ENCODE results near the gene IL17C. TPM values are rescaled to one million over a fixed set of nuclear protein-coding genes. Genes with fewer than 3 reads are reported as not detected.

IL17C gene
- total and polyA plus RNA-seq, 10 of the 15 experiments (the other 5 are each of a cell fraction or from before 2014, with no cell fraction given), result not detected

DNA sequence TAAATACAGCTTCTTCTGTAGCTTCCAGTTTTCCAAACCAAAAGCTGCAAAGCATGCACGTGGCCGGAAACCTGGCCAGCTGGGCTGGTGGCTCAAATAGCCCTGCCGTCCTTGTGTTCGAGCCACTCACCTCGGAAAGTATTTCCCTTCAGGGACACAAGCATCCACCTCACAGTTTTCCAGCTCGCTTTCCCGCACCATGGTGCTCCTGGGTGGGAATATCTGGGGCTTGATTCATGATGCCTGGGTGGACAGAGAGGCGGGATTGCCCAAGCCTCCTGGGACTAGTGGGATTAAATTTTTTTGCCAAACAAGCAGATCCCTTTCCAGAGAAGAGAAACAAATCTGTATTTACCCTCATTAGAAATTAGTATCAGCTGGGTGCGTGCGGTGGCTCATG, 31.6 kb downstream of the IL17C start:
- no peak overlapping the region for H3K4me2 ChIP-seq (ENCODE audit: control insufficient read depth, insufficient read depth)
- ChIA-PET CTCF (interaction anchor here (1.0 to 3.6 kb wide), 2 partner anchors 11 to 37 kb away, joined by 3 to 23 read pairs; no protein-coding TSS in a partner anchor), SMC1A (ENCODE audit: uncharacterized antibody, unreplicated experiment) (no interaction called here), POLR2A (interaction anchor here (0.6 kb wide), 1 partner anchor 390 kb away, joined by 6 read pairs; no protein-coding TSS in a partner anchor), RAD21 (ENCODE audit: unreplicated experiment) (no interaction called here)
- H3K4me1 ChIP-seq (ENCODE audit: control insufficient read depth, insufficient read depth, low read length), result no peaks in the 10 kb centered on the region; the same call in 1 of the 2 replicates
- H3K79me2 ChIP-seq (ENCODE audit: control insufficient read depth, insufficient read depth, low read length), result no peaks in the 10 kb centered on the region; the same call in 1 of the 2 replicates
- no peak overlapping the region for H3K27ac ChIP-seq (ENCODE audit: control insufficient read depth, insufficient read depth)
- H3K9ac ChIP-seq (ENCODE audit: control insufficient read depth, insufficient read depth, low read length), result no peak overlapping the region
- H3K9me3 ChIP-seq (replicated peaks; ENCODE audit: control insufficient read depth, insufficient read depth, low read length), result no peaks in the 10 kb centered on the region
- no TSS peak for BruUV-seq (replicated peaks)
- no peaks in the 10 kb centered on the region for H3K27me3 ChIP-seq (replicated peaks in 1 of 2; ENCODE audit: control insufficient read depth in 2 of 2, insufficient read depth in 2 of 2, low read length in 1 of 2)
- 90% methylated on average over 10 of the region's 10 CpGs for WGBS (ENCODE audit: insufficient coverage, insufficient replicate concordance, low lambda C conversion rate, missing lambda C conversion rate)
- no peaks in the 10 kb centered on the region for H3K36me3 ChIP-seq (ENCODE audit: control insufficient read depth in 2 of 2, insufficient read depth in 2 of 2, low read length in 1 of 2)
- no peak overlapping the region for H3K4me3 ChIP-seq
- no peaks in the 10 kb centered on the region for H4K20me1 ChIP-seq (ENCODE audit: control insufficient read depth, insufficient read depth)
- ATAC-seq, result no peak
- no peak overlapping the region for H2AFZ ChIP-seq (ENCODE audit: control insufficient read depth, low read depth, low read length)
- DNase-seq (ENCODE audit: low read depth, low spot score), result no peak
- TF ChIP-seq POLR2AphosphoS5 (IDR thresholded peaks at IDR 0.05; ENCODE audit: low read length) (no peak), RFX5 (IDR thresholded peaks at IDR 0.05; ENCODE audit: low read depth, low read length) (no peak), E2F8 (IDR thresholded peaks at IDR 0.05; ENCODE audit: low read depth, partially characterized antibody) (no peak), ATF7 (IDR thresholded peaks at IDR 0.05; ENCODE audit: low read depth) (no peak), JUNB (IDR thresholded peaks at IDR 0.05) (no peak), STAT3 (IDR thresholded peaks at IDR 0.05; ENCODE audit: low read depth, low read length) (no peak), YBX1 (IDR thresholded peaks at IDR 0.05) (no peak), ZBTB40 (IDR thresholded peaks at IDR 0.05; ENCODE audit: borderline replicate concordance) (no peak)
- TF ChIP-seq, protein P1, sequence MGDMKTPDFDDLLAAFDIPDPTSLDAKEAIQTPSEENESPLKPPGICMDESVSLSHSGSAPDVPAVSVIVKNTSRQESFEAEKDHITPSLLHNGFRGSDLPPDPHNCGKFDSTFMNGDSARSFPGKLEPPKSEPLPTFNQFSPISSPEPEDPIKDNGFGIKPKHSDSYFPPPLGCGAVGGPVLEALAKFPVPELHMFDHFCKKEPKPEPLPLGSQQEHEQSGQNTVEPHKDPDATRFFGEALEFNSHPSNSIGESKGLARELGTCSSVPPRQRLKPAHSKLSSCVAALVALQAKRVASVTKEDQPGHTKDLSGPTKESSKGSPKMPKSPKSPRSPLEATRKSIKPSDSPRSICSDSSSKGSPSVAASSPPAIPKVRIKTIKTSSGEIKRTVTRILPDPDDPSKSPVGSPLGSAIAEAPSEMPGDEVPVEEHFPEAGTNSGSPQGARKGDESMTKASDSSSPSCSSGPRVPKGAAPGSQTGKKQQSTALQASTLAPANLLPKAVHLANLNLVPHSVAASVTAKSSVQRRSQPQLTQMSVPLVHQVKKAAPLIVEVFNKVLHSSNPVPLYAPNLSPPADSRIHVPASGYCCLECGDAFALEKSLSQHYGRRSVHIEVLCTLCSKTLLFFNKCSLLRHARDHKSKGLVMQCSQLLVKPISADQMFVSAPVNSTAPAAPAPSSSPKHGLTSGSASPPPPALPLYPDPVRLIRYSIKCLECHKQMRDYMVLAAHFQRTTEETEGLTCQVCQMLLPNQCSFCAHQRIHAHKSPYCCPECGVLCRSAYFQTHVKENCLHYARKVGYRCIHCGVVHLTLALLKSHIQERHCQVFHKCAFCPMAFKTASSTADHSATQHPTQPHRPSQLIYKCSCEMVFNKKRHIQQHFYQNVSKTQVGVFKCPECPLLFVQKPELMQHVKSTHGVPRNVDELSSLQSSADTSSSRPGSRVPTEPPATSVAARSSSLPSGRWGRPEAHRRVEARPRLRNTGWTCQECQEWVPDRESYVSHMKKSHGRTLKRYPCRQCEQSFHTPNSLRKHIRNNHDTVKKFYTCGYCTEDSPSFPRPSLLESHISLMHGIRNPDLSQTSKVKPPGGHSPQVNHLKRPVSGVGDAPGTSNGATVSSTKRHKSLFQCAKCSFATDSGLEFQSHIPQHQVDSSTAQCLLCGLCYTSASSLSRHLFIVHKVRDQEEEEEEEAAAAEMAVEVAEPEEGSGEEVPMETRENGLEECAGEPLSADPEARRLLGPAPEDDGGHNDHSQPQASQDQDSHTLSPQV (IDR thresholded peaks at IDR 0.05), result no peak
- no peak for FAIRE-seq
- intact Hi-C loops (cut with micrococcal nuclease; ENCODE audit: unreplicated experiment), result no loop called here
- in situ Hi-C loops (cut with MboI), result no loop called here
